Upper lobe of left lung (tissue), 6 donors: Measurements from ENCODE around the gene TFCP2L1. TPM values are rescaled to one million over a fixed set of nuclear protein-coding genes. Genes with fewer than 3 reads are reported as not detected.

Source experiments
- ATAC-seq, 2 donors: fragments of 200-7000 bp; cut with Tn5 transposase; one replicate each; pipeline ENCODE4 v1.9.1; 2022; ENCODE audit warnings: mild to moderate bottlenecking in 2 of 2, moderate library complexity in 2 of 2; ENCODE audit not compliant: low FRiP score in 2 of 2
- DNase-seq, 2 donors: peaks; one replicate each; pipeline ENCODE4 v3.0.0-alpha.2; 2019 to 2020
- H3K27ac ChIP-seq, 4 donors: fragments of 200-600 bp; sonication (generic); one replicate each; pipeline ENCODE4 v1.5.1; 2016 to 2019
- H3K27me3 ChIP-seq, 4 donors: fragments of 200-600 bp; sonication (generic); one replicate each; pipeline ENCODE4 v1.5.1; 2017 to 2019
- H3K36me3 ChIP-seq, 4 donors: fragments of 200-600 bp; sonication (generic); one replicate each; pipeline ENCODE4 v1.5.1; 2016 to 2019
- H3K4me1 ChIP-seq, 4 donors: fragments of 200-600 bp; sonication (generic); one replicate each; pipeline ENCODE4 v1.5.1; 2018 to 2019
- H3K4me3 ChIP-seq, 4 donors: fragments of 200-600 bp; sonication (generic); one replicate each; pipeline ENCODE4 v1.5.1; 2017 to 2019; ENCODE audit warnings: mild to moderate bottlenecking in 2 of 4, moderate library complexity in 1 of 4
- H3K9me3 ChIP-seq, 4 donors: fragments of 200-600 bp; sonication (generic); one replicate each; pipeline ENCODE4 v1.5.1; 2018 to 2019
- CTCF ChIP-seq, 6 experiments: fragments of 450-650 bp in 4 of 6; fragments of 200-600 bp in 2 of 6; sonication (generic) in 2 of 6; IDR thresholded peaks; one replicate each; pipeline ENCODE4 v1.5.1; 2016 to 2019; ENCODE audit warnings: antibody characterized with exemption in 6 of 6
- EP300 ChIP-seq, 4 donors: sonication (generic); formaldehyde crosslinking; IDR thresholded peaks; one replicate each; pipeline ENCODE4 v1.5.1; 2017; ENCODE audit warnings: antibody characterized with exemption in 4 of 4, control low read depth in 2 of 4
- POLR2A ChIP-seq, 4 donors: fragments of 450-650 bp; IDR thresholded peaks; one replicate each; pipeline ENCODE4 v1.5.1; 2016 to 2017; ENCODE audit warnings: antibody characterized with exemption in 4 of 4, mild to moderate bottlenecking in 2 of 4
- POLR2AphosphoS5 ChIP-seq, 2 donors: sonication (generic); formaldehyde crosslinking; IDR thresholded peaks; one replicate each; pipeline ENCODE4 v1.5.1; 2017; ENCODE audit warnings: antibody characterized with exemption in 2 of 2
- WGBS, 2 donors: methylation state at CpG; one replicate each; pipeline ENCODE4 v1.1.5; 2017 to 2018; 5-methylcytosine and 5-hydroxymethylcytosine counted together
- total RNA-seq, 6 donors: library from RNA; depleted of rRNA in 4 of 6; stranded (reverse); fragments of >200 nt in 4 of 6; gene quantifications; one replicate each; pipeline versions ENCODE4 v1.1.0 to v1.2.1, GENCODE V29; 2016 to 2021
- donor health status: DM: no; HTN: no; CAD: no; lungs with moderate emphysema.
- donor health status: DM: no; HTN: yes; CAD: no; lungs with severe emphysema.

TFCP2L1 gene
- total RNA-seq, 6 donors from 2014 or later, result 15.3 to 47.1 (median 33.7) TPM

- no peak for ATAC-seq
- no peaks in the 10 kb centered on the region for H3K27me3 ChIP-seq
- H3K4me3 ChIP-seq, result no peak overlapping the region
- no peak for TF ChIP-seq POLR2A (IDR thresholded peaks at IDR 0.05)
- no peak for TF ChIP-seq EP300 (IDR thresholded peaks at IDR 0.05)
- no peak for TF ChIP-seq POLR2AphosphoS5 (IDR thresholded peaks at IDR 0.05)
- no peak for TF ChIP-seq CTCF (IDR thresholded peaks at IDR 0.05)
- 95% methylated on average over 3 to 5 of the region's 5 CpGs for WGBS, 2 donors
- DNase-seq, result no peak
- no peaks in the 10 kb centered on the region for H3K4me1 ChIP-seq
- peaks cover 0 to 15% (median 7%) of the 10 kb centered on the region in 4 donors for H3K36me3 ChIP-seq
- H3K27ac ChIP-seq, result no peak overlapping the region
- H3K9me3 ChIP-seq, result no peaks in the 10 kb centered on the region
These were observed 37.0 kb downstream of the TFCP2L1 start for GRCh38 chr2:121247971-121248370.

GRCh38 chr2:121247534-121247933 lies 37.5 kb downstream of the TFCP2L1 start:
- WGBS, 2 donors, result 82 to 86% methylated on average over 4 of the region's 4 CpGs

GRCh38 chr2:121246704-121247255 lies 38.2 kb downstream of the TFCP2L1 start:
- Histone ChIP-seq H3K27ac (no peak overlapping the region), H3K9me3 (no peaks in the 10 kb centered on the region), H3K4me3 (no peak overlapping the region), H3K27me3 (no peaks in the 10 kb centered on the region), H3K36me3 (peaks cover 0 to 15% (median 7%) of the 10 kb centered on the region in 4 donors), H3K4me1 (no peaks in the 10 kb centered on the region)
- DNase-seq, result no peak
- 84 to 100% methylated on average over 3 to 15 of the region's 15 CpGs for WGBS, 2 donors
- ATAC-seq, result no peak
- TF ChIP-seq EP300 (IDR thresholded peaks at IDR 0.05) (no peak), POLR2AphosphoS5 (IDR thresholded peaks at IDR 0.05) (no peak), CTCF (IDR thresholded peaks at IDR 0.05) (no peak), POLR2A (IDR thresholded peaks at IDR 0.05) (no peak)

More at GRCh38 chr2:121247534-121247933, 37.5 kb downstream of the TFCP2L1 start:
- Histone ChIP-seq H3K27me3 (no peaks in the 10 kb centered on the region), H3K9me3 (no peaks in the 10 kb centered on the region), H3K27ac (no peak overlapping the region), H3K4me3 (no peak overlapping the region), H3K4me1 (no peaks in the 10 kb centered on the region), H3K36me3 (peaks cover 0 to 15% (median 7%) of the 10 kb centered on the region in 4 donors)
- no peak for DNase-seq
- TF ChIP-seq EP300 (IDR thresholded peaks at IDR 0.05) (no peak), POLR2A (IDR thresholded peaks at IDR 0.05) (no peak)
- no peak for ATAC-seq

- 83 to 90% methylated on average over 4 of the region's 4 CpGs for WGBS, 2 donors
- Histone ChIP-seq H3K27me3 (no peaks in the 10 kb centered on the region), H3K27ac (no peak overlapping the region), H3K4me1 (no peaks in the 10 kb centered on the region), H3K4me3 (no peak overlapping the region), H3K36me3 (peaks cover 0 to 20% (median 7%) of the 10 kb centered on the region in 4 donors), H3K9me3 (no peaks in the 10 kb centered on the region)
- ATAC-seq (no peak), DNase-seq (no peak)
- TF ChIP-seq EP300 (IDR thresholded peaks at IDR 0.05) (no peak), CTCF (IDR thresholded peaks at IDR 0.05) (no peak), POLR2A (IDR thresholded peaks at IDR 0.05) (no peak), POLR2AphosphoS5 (IDR thresholded peaks at IDR 0.05) (no peak)
These were observed 39.1 kb downstream of the TFCP2L1 start for GRCh38 chr2:121245913-121246312.

GRCh38 chr2:121245120-121245820 lies 39.7 kb downstream of the TFCP2L1 start:
- no peak for ATAC-seq
- no peak for TF ChIP-seq POLR2AphosphoS5 (IDR thresholded peaks at IDR 0.05)
- no peak for TF ChIP-seq CTCF (IDR thresholded peaks at IDR 0.05)
- TF ChIP-seq POLR2A (IDR thresholded peaks at IDR 0.05), result no peak
- TF ChIP-seq EP300 (IDR thresholded peaks at IDR 0.05), result no peak
- Histone ChIP-seq H3K27ac (no peak overlapping the region), H3K4me3 (no peak overlapping the region), H3K27me3 (no peaks in the 10 kb centered on the region), H3K9me3 (no peaks in the 10 kb centered on the region), H3K36me3 (peaks cover 0 to 20% (median 7%) of the 10 kb centered on the region in 4 donors), H3K4me1 (no peaks in the 10 kb centered on the region)
- WGBS, 2 donors, result 84 to 85% methylated on average over 7 to 13 of the region's 13 CpGs
- no peak for DNase-seq
